Gastroesophageal sphincter (tissue), 3 donors: ENCODE results near the gene SPSB4.

Experiments
- CTCF ChIP-seq, 4 experiments: fragments of 200-600 bp in 2 of 4; fragments of 450-650 bp in 2 of 4; sonication (generic) in 1 of 4; IDR thresholded peaks; one replicate each; pipeline ENCODE4 v1.5.1; 2017 to 2019; ENCODE audit warnings: antibody characterized with exemption in 4 of 4, mild to moderate bottlenecking in 2 of 4, moderate library complexity in 2 of 4
- POLR2AphosphoS5 ChIP-seq: sonication (generic); formaldehyde crosslinking; IDR thresholded peaks from one replicate; pipeline ENCODE4 v1.6.1; 2017; ENCODE audit warnings: antibody characterized with exemption

GRCh38 chr3:141020143-141020830, 30.9 kb upstream of the SPSB4 start:
- TF ChIP-seq CTCF (IDR thresholded peaks at IDR 0.05) = no peak
- TF ChIP-seq POLR2AphosphoS5 = no peak
